ENCODE measurements around the gene DNAH3. TPM values are rescaled to one million over a fixed set of nuclear protein-coding genes. Genes with fewer than 3 reads are reported as not detected.

The DNAH3 gene
- total RNA-seq, 1 donor from 2014 or later, result 0.89 TPM

DNA sequence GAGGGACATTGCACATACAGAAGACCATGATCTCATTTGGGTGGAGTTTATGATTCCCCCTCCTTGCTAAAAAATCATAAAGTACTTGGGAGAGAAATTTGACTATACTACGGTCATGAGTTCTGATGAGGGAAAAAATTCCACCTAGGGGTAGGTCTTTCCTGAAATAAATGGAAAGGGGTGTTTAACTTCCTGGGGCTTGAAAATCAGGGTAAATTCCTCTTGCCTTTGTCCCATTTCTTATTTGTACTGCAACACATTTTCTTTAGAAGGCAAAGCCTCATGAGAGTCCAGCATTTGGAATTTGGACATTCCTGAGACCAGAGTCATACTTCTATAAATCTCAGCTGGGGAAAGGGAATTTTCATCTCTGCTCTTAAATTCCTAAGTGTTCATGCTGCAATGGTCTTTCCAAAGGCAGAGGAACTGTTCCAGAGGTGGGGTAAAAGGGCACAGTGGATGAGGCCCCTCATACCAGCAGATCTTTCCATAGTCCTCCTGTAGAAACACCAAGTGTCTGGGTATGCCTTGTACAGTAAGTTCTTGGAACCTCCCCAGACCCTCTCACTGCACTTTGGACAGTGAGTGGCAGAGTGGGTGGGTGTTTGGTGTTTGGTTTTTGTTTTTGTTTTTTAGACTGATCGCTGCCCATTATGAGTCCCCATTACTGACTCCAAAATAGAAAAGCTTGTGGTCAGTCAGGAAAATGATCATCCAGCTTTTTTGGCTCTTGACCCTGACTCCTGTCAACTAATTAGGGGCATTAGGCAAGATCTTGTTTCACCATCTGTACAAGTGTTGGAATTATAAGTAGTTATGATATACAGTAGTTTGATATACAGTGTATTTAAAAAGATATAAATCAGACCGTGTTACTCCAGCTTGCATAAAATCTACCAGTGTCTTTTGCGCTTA, 244.0 kb downstream of the DNAH3 start:
- intact Hi-C loops (cut with DNase I), result no loop called here
- DNase-seq (no peak), ATAC-seq (ENCODE audit: poor library complexity) (peak; percentile 25)

DNA sequence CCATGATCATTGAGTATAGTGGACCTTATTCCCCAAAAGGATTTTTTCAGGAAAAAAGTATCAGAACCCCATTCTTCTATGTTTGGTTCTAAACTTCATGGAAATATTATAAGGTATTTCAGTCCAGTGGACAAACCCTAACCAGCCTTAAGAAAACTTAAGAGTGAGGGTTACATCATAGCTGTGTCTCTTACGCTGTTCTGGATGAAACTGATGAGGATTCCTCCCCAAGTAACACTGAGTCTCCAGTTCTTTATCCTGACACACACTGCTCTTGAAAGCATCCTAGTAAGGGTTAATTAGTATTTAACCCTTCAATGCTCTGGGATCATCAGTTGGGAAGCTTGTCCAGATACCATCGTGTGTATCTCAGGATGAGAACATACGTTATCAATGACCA, 245.1 kb downstream of the DNAH3 start:
- DNase-seq (no peak), ATAC-seq (ENCODE audit: poor library complexity) (no peak)
- intact Hi-C loops (cut with DNase I), result no loop called here

DNA sequence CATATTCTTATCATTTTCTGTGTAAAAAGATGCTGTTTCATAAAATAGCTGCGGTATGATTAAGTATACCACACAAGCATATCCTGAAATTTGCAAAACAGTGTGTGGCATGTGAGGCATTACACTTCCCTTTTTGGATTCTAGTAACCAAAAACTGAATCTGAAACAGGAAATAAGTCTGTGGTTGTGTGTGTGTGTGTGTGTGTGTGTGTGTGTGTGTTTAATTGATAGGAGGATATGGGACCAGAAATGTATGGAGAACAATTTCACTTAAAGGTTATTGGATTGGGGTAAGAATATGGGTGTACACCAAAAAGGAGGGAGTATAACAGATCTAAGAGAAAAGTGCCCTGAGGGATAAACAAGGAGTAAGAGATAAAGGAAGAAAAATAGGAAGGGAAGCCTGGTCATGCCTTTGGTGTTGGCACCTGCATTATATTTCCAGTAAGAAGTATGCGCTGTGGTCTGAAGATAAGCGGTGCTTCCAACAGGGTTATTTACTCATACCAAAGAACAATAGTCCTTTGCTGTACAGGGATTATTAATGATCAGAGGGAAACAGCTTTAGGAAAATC, 246.1 kb downstream of the DNAH3 start:
- intact Hi-C loops (cut with DNase I), result loop anchor here (5.0 kb wide), 1 partner anchor 52 kb away; no protein-coding TSS in a partner anchor

DNA sequence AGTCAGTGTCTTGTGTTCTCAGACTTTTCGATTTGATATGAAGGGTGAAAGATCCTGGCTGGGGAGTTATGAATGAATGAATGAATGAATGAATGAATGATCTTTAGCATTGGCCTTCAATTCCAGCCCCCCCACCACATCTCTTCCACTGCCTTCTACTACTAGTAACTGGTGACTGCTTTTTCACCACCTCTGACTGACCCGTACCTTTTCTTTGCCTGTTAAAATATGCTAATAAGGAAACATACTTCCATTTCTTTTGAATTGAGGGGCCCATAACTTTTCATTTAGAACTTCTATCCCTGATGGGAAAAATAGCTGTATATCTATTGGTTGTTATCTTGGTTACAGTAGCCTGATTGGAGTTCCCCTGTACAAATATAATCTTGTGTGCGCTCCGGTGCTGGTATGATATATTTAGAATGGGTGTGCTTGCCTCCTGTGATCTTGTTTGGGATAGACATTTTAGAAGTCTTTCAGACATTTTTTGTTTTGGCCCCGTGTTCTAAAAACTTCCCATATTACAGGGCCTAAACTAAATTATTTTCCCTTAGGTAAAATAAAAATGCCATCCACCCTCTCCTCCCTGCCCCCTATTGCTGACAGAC, 246.6 kb downstream of the DNAH3 start:
- DNase-seq (no peak), ATAC-seq (ENCODE audit: poor library complexity) (no peak)
- intact Hi-C loops (cut with DNase I), result loop anchor here (5.0 kb wide), 1 partner anchor 52 kb away; no protein-coding TSS in a partner anchor

More for the DNA sequence above, 246.1 kb downstream of the DNAH3 start:
- no peak for DNase-seq
- no peak for ATAC-seq (ENCODE audit: poor library complexity)

DNA sequence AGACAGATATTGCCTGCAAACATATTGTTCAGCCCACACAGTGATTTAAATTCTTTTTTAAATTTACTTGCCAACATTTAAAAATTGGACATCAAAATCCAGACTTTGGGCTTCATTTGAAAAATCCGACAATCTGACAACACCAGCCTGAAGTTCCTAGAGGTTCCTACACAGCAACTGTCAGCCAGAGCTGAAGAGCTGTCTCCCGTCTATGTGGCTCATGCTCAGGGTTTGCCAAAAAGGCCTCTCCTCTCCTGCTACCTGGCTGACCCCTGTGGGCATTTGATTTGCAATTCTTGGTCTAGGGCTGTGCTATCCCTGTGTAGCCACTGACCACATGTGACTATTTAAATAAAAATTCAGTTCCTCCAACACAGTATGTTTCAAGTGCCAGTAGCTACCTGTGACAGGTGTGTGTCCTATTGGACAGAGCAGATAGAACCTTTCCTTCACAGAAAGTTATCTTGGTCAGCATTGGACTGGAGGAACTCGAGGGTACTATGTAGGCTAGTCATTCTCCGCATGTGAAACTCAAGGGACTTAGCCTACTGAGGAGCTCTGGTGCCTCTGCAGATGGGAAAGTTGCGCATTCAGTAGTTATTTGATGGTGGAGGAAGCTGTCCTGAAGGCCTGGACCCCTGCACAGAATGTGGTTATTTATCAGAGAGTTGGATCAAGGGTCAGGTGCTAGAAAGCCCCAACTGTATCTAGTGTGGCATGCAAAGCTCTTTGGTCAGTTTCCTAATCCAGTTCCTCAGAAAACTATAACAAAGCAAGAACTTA, 247.3 kb downstream of the DNAH3 start:
- no peak for DNase-seq
- ATAC-seq (ENCODE audit: poor library complexity), result no peak
- intact Hi-C loops (cut with DNase I), result loop anchor here (5.0 kb wide), 1 partner anchor 51 kb away; no protein-coding TSS in a partner anchor

DNA sequence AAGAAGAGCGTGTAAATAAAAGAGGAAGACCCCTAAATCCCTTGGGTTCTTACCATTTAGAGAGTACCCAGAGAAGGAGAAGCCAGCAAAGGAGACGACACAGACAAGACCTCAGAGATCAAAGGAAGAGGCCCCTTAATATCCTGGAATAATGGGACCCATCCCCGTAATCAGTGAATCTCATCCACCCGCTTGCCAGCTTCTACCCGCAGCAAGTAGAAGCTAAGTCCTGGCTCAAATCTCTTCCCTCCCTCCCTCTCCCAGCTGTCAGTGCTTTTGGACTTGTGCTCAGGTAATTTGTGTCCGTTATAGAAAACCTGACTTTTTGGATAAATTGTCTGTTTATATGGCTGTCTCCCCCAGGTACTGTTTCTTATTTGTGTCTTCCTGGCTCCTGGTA, 248.2 kb downstream of the DNAH3 start:
- intact Hi-C loops (cut with DNase I), result loop anchor here (5.0 kb wide), 1 partner anchor 50 kb away; no protein-coding TSS in a partner anchor
- no peak for ATAC-seq (ENCODE audit: poor library complexity)
- no peak for DNase-seq

DNA sequence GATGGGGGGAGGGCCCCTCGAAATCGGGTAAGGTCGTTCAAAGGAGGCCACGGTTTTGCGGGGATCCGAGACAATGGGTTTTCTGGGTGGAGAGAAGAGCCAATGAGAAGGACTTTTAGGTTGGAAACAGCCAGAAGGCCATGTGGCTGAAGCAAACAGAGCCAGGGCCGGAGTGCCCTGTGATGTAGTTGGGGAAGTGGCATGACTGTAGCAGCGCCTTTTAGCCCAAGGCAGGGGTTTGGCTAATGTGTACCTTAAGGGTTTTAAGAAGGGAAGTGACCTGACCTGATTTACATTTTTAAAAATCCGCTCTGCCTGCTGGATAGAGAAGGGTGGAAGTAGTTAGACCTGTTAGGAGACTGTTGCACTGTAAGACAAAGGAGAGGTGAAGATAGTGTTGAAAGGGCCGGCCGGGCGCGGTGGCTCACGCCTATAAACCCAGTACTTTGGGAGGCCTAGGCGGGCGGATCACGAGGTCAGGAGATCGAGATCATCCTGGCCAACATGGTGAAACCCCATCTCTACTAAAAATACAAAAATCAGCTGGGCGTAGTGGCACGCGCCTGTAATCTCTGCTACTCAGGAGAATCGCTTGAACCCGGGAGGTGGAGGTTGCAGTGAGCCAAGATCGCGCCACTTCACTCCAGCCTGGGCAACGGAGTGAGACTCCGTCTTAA, 249.1 kb downstream of the DNAH3 start:
- ATAC-seq (ENCODE audit: poor library complexity), result peak; percentile 25

DNA sequence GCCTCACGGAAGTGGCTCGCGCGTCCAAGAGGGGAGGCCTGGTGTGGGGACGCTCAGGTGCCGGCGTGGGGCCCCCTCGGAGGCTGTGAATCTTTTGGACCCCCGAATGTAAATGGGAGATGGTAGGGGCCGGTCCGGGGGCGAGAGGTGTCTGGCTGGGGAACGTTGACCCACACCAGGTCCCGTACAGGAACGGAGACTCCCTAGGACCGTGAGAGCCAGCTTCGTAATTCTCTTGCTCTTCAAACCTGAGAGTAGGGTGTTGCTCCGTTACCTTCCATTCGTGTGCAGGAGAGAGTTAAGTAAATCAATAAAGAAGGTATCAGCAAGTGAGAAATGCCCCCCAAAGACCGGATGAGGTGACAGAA, 249.6 kb downstream of the DNAH3 start:
- DNase-seq, result no peak
- intact Hi-C loops (cut with DNase I), result loop anchor here (5.0 kb wide), 1 partner anchor 49 kb away; no protein-coding TSS in a partner anchor
- peak; percentile 1 for ATAC-seq (ENCODE audit: poor library complexity)

More for the DNA sequence above, 249.1 kb downstream of the DNAH3 start:
- intact Hi-C loops (cut with DNase I), result loop anchor here (5.0 kb wide), 1 partner anchor 49 kb away; no protein-coding TSS in a partner anchor
- DNase-seq, result peak; percentile 63

DNA sequence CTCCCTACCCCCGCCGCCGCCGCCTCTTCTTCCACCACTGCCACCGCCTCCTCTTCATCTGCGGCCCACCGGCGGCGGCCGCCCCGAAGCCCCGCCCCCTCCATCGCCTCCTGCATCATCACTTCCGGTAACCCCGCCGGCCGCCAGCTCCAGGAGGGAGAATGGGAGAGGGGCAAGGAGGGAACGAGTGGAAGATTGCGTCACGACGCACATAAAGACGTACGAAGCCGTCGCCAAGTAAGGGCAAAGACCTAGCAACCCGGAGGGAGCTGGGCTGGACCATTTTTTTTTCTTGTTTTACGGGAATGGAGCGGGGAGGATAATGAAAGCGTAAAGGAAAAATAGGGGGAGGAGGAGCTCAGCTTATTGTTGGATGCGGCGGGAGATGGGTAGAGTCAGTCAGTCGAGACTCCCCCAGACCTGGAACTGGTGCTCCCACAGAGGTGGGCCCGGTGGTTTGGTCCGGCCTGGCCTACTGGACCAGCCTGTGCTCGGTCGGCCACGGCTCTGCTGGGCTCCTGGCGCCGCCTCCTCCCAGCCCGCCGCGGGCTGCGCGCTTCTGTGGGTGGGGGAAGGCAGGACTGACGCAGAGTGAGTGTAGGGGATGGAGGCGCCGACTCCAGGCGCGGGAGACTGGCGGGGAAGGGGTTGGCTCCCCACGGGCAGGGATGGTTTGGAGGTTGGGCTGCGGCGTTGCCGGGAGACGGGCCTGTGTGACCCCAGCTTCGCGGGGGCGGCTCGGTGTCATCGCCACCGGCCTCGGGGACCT, 250.2 kb downstream of the DNAH3 start, which contains the start of the genes DCUN1D3 and LYRM1:
Gene DCUN1D3 (minus strand): TSS at position 60 of the 769 bp plus-strand sequence. CDS start 37,820 bp downstream, outside the sequence.
Gene LYRM1 (plus strand): TSS at position 473 of the 769 bp plus-strand sequence. CDS start 14,785 bp downstream, outside the sequence.
- peak; percentile 94 for ATAC-seq (ENCODE audit: poor library complexity)

DNA sequence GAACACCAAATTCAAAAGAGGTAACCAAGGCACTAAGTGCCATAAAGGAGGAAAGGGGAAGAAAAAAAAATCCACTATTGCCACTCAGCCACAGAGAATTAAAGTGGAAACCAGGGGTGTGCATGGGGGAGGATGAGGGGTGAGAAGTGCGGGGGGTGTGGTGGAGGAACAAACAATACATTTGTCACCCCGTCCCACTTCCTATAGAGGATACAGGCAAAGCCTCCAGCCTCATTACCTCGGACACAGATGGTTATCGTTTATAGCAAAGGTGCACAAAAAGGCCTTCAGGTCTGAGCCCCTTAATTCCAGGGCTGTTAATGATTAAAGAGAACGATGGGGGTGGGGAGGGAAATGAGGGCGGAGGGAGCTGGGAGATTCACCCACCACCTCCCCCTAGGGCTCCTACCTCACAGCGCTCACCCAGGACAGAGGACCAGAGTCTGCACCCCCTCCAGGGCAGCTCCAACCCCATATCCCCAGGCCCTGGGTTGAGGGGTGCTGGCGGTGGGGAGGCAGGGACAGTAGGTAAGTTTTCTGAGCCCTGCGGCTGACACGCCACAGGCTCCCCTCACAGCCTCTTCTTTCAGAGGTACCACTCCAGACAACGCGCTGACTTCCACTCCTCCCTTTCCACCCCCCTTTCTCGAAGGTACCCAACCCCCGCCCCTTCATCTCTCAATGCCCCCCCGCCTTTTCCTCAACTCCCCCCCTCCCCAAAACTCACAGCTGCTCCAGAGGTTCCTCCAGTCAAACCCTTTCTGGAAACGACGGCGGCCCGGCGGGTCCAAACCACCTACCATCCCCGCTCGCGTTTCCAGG, 251.0 kb downstream of the DNAH3 start:
- no peak for ATAC-seq (ENCODE audit: poor library complexity)
- intact Hi-C loops (cut with DNase I), result loop anchor here (5.0 kb wide), 1 partner anchor 47 kb away; no protein-coding TSS in a partner anchor
- DNase-seq, result peak; percentile 51

More for the DNA sequence above, 250.2 kb downstream of the DNAH3 start, which contains the start of the genes DCUN1D3 and LYRM1:
- intact Hi-C loops (cut with DNase I), result loop anchor here (5.0 kb wide), 1 partner anchor 48 kb away; no protein-coding TSS in a partner anchor
- DNase-seq, result peak; percentile 98

DNA sequence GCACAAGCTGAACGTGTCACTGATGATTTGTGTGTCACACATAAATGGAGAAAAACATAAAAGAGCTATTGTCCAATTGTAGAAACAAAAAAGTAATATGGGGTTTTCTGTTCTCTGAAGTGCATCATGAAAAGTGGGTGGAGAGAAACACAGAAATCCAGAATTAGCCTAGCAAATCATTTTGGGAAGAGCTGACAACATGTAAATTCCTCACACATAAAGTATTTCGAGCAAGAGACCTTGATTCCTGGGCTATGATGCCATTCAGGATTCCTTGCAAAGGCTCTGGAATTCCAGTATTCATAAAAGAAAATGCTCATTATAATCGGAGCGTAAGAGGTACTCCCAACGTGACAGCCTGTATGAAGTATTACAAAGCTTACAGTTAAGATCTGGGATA, 251.6 kb downstream of the DNAH3 start:
- DNase-seq (no peak), ATAC-seq (ENCODE audit: poor library complexity) (no peak)
- intact Hi-C loops (cut with DNase I), result no loop called here

DNA sequence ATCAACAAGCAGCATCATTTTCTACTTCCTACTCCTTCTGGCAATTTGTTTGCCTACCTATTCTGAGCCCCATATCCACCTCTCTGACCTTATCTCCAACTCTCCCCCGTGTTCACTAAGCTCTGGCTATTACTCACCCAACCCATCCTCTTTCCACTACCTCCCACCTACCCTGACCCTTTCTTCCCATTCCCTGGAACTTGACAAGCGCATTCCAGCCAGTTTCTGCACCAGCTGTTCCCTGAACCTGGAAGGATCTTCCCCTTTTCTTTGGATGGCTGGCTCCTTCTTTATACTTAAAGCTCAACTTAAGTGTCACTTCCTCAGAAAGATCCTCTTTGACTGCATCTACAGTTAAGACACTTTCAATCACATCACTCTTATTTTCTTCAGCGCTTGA, 252.7 kb downstream of the DNAH3 start:
- DNase-seq (no peak), ATAC-seq (ENCODE audit: poor library complexity) (no peak)
- intact Hi-C loops (cut with DNase I), result no loop called here

DNA sequence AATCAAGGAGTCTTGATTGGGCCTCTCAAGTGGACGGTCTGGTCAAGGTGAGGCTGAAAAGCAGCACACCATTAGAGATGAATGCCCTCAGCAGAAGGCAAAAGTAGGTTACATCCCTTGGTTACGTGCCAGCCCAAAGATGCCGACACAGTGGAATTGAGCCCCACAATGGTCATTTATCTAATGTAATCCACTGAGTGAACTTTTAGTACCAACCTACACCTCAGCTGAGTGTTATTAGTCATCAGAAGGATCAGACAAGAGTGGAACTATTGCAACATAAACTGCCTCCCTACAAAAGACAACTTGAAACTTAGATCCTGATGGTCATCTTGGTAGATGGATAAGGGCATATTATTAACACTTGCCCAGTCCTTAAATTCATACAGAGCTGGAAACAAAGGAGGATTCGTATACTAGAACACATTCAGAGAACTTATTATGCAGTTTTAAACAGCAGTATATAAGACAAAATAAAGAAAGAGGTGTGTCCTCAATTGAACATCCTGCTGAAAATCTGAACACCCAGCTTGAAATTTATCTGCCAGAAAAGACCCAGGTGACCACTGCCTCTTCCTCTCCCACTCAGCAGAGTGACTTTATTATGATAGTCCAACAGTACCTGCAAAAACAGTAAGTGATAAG, 253.3 kb downstream of the DNAH3 start:
- intact Hi-C loops (cut with DNase I), result no loop called here
- no peak for DNase-seq
- no peak for ATAC-seq (ENCODE audit: poor library complexity)

DNA sequence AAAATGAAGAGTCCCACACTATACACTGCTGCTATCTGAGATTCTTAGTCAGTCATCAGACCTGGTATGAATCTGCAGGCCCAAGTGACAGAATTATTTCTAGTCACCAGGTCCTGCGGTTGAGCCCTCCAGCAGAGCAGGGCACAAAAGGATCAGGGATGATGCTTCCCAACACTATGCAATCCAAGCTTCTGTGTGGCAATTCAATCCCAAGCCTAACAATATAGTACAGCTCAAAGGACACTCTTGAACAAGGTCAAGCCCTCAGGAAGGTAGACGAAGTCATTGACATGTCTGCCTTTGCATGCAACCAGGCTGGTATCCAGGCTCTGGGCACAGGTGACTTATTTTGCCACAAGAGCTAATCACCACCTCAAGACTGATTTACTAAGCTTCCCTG, 256.3 kb downstream of the DNAH3 start:
- DNase-seq, result no peak
- intact Hi-C loops (cut with DNase I), result no loop called here
- peak; percentile 25 for ATAC-seq (ENCODE audit: poor library complexity)

DNA sequence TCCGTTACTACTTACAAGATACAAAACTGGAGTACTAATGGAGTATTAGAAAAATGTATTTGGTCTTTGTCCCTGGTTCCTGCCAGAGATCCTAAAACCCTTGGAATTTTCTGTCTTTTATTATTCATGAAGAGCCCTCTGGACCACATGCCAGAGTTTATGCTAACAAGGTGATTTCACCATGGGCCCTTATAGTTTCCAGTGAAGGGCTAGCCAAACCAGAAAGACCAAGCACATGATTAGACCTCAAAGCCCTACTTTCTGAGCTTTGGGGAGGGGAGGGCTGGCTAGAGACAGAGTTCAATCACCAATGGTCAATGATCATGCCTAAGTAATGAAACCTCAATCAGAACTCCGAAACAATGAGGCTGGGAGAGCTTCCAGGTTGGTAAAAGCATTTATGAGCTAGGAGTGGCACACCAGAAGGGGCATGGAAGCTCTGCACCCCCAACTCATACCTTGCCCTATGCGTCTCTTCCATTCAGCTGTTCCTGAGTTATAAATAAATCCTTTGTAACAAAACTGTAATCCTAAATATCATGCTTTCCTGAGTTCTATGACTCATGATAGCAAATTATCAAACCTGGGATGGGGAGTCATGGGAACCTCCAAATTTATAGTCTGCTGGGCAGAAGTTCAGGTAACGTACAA, 260.9 kb downstream of the DNAH3 start:
- ATAC-seq (ENCODE audit: poor library complexity), result no peak
- intact Hi-C loops (cut with DNase I), result no loop called here
- DNase-seq, result no peak

All from Right ventricle myocardium superior (tissue), 1 donor.